HepG2 (cell line): ENCODE measurements around the gene PELO. TPM values are rescaled to one million over a fixed set of nuclear protein-coding genes. Genes with fewer than 3 reads are reported as not detected.
A peak's percentile ranks its signal among the peaks of the same experiment; 100 is the strongest.

ENCODE experiments used
- BRCA1 ChIP-seq: sonication (generic); formaldehyde crosslinking; IDR thresholded peaks from 2 replicates; pipeline ENCODE4 v1.4.0; 2020; ENCODE audit warnings: missing genetic modification reagents
- CEBPG ChIP-seq: IDR thresholded peaks from 2 replicates; pipeline ENCODE4 v1.6.1; 2016
- FOXO1 ChIP-seq: sonication (generic); formaldehyde crosslinking; IDR thresholded peaks from 2 replicates; pipeline ENCODE4 v1.4.0; 2020; ENCODE audit warnings: missing genetic modification reagents
- HIVEP1 ChIP-seq: sonication (generic); formaldehyde crosslinking; IDR thresholded peaks from 2 replicates; pipeline ENCODE4 v1.4.0; 2020; ENCODE audit warnings: mild to moderate bottlenecking, missing genetic modification reagents
- HNRNPLL ChIP-seq: fragments of 200-400 bp; formaldehyde crosslinking; IDR thresholded peaks from 2 replicates; pipeline ENCODE4 v1.6.1; 2017; ENCODE audit warnings: mild to moderate bottlenecking, low read depth, low read length; ENCODE audit not compliant: poor library complexity, severe bottlenecking
- LCORL ChIP-seq, 2 experiments: fragments of 450-650 bp in 1 of 2; sonication (generic) in 1 of 2; formaldehyde crosslinking in 1 of 2; IDR thresholded peaks; 2 replicates each; pipeline versions ENCODE4 v1.5.0 to v1.6.1; 2017 to 2020; ENCODE audit warnings: antibody characterized with exemption in 1 of 2, missing genetic modification reagents in 1 of 2
- MIER3 ChIP-seq: IDR thresholded peaks from 2 replicates; pipeline ENCODE4 v1.6.1; 2016; ENCODE audit warnings: missing compliant biosample characterization, borderline replicate concordance
- PITX1 ChIP-seq: sonication (generic); formaldehyde crosslinking; IDR thresholded peaks from 2 replicates; pipeline ENCODE4 v1.5.1; 2020; ENCODE audit warnings: mild to moderate bottlenecking, missing genetic modification reagents
- ZBTB7A ChIP-seq: sonication (generic); formaldehyde crosslinking; IDR thresholded peaks from 2 replicates; pipeline ENCODE4 v1.8.0; 2022; ENCODE audit warnings: mild to moderate bottlenecking, missing genetic modification reagents
- ZMYM4 ChIP-seq: sonication (generic); formaldehyde crosslinking; IDR thresholded peaks from 2 replicates; pipeline ENCODE4 v1.8.1; 2023; ENCODE audit warnings: mild to moderate bottlenecking, missing genetic modification reagents
- ZNF543 ChIP-seq: sonication (generic); formaldehyde crosslinking; IDR thresholded peaks from 2 replicates; pipeline ENCODE4 v1.4.0; 2020; ENCODE audit warnings: mild to moderate bottlenecking, missing genetic modification reagents
- ZNF724P ChIP-seq: sonication (generic); formaldehyde crosslinking; IDR thresholded peaks from 2 replicates; pipeline ENCODE4 v1.8.0; 2022; ENCODE audit warnings: missing genetic modification reagents, borderline replicate concordance
- ZNF792 ChIP-seq: IDR thresholded peaks from 2 replicates; pipeline ENCODE4 v1.6.1; 2016
- polyA plus RNA-seq, 8 experiments: library from polyadenylated mRNA; depleted of rRNA in 3 of 8; stranded (reverse) in 7 of 8; unstranded in 1 of 8; fragments of >200 nt; fragmentation: Illumina TruSeq in 4 of 8; extraction: Trizol in 4 of 8; gene quantifications; 2 replicates each; pipeline versions ENCODE4 v1.2.1 to v1.2.3, GENCODE V29; 2011 to 2016; ENCODE audit warnings: low read depth in 4 of 8, missing spikeins in 1 of 8, mixed read lengths in 1 of 8; ENCODE audit not compliant: insufficient read depth in 1 of 8
- total RNA-seq, 5 experiments: library from RNA; depleted of rRNA; stranded (reverse); fragments of >200 nt; fragmentation: Illumina TruSeq; extraction: Trizol; gene quantifications; 2 replicates each; pipeline ENCODE4 v1.2.3, GENCODE V29; 2016; ENCODE audit warnings: low read depth in 1 of 5
- TF ChIP-seq, protein P1 (sequence below): sonication (generic); formaldehyde crosslinking; IDR thresholded peaks from 2 replicates; pipeline ENCODE4 v1.4.0; 2020; ENCODE audit warnings: missing genetic modification reagents
- TF ChIP-seq, protein P2 (sequence below): sonication (generic); formaldehyde crosslinking; IDR thresholded peaks from 2 replicates; pipeline ENCODE4 v1.8.1; 2023; ENCODE audit warnings: mild to moderate bottlenecking, missing genetic modification reagents
- TF ChIP-seq, protein P3 (sequence below): sonication (generic); formaldehyde crosslinking; IDR thresholded peaks from 2 replicates; pipeline ENCODE4 v1.5.1; 2020; ENCODE audit warnings: mild to moderate bottlenecking, missing genetic modification reagents

The PELO gene
- total and polyA plus RNA-seq, 2 of the 13 experiments (the other 11 are each of a cell fraction or from before 2014, with no cell fraction given) = 19.0 to 23.9 TPM

DNA sequence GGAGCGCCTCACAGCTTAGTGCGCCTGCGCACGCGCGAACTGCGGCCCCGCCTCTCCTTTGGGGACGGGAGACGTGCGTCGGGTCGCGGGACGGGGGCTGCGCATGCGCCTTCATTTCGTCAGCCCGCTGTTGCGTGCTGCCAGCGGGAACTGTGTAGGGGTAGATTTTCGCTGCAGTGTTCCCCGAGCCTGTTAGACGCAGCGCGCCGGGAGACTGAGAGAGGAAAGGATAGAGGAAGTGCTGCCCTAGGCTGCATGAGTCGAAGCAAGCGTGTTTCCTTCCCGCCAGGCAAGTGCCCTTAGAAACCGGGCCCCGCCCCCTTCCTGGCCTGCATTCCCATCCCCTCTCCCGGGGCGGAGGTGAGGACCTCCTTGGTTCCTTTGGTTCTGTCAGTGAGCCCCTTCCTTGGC lies 12.3 kb downstream of the PELO start (continued):
- TF ChIP-seq, protein P1, sequence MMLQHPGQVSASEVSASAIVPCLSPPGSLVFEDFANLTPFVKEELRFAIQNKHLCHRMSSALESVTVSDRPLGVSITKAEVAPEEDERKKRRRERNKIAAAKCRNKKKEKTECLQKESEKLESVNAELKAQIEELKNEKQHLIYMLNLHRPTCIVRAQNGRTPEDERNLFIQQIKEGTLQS (CRISPR knock-in tag) = peak; percentile 55; the same call in 1 of the 2 replicates
- TF ChIP-seq PITX1 (CRISPR knock-in tag) = no peak; the same call in 1 of the 2 replicates
- peak; percentile 52 for TF ChIP-seq HNRNPLL
- TF ChIP-seq ZNF724P = peak; percentile 80
- TF ChIP-seq, protein P2, sequence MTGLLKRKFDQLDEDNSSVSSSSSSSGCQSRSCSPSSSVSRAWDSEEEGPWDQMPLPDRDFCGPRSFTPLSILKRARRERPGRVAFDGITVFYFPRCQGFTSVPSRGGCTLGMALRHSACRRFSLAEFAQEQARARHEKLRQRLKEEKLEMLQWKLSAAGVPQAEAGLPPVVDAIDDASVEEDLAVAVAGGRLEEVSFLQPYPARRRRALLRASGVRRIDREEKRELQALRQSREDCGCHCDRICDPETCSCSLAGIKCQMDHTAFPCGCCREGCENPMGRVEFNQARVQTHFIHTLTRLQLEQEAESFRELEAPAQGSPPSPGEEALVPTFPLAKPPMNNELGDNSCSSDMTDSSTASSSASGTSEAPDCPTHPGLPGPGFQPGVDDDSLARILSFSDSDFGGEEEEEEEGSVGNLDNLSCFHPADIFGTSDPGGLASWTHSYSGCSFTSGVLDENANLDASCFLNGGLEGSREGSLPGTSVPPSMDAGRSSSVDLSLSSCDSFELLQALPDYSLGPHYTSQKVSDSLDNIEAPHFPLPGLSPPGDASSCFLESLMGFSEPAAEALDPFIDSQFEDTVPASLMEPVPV (CRISPR knock-in tag) = 0 out of 2 replicates have a peak, but pooled peaks have one; percentile 22
- TF ChIP-seq ZBTB7A (CRISPR knock-in tag) = no peak
- no peak for TF ChIP-seq HIVEP1 (CRISPR knock-in tag)
- TF ChIP-seq ZMYM4 = peak; percentile 55
- peak; percentile 24; the same call in 1 of the 2 replicates for TF ChIP-seq MIER3 (CRISPR knock-in tag)
- TF ChIP-seq BRCA1 = no peak
- TF ChIP-seq, protein P3, sequence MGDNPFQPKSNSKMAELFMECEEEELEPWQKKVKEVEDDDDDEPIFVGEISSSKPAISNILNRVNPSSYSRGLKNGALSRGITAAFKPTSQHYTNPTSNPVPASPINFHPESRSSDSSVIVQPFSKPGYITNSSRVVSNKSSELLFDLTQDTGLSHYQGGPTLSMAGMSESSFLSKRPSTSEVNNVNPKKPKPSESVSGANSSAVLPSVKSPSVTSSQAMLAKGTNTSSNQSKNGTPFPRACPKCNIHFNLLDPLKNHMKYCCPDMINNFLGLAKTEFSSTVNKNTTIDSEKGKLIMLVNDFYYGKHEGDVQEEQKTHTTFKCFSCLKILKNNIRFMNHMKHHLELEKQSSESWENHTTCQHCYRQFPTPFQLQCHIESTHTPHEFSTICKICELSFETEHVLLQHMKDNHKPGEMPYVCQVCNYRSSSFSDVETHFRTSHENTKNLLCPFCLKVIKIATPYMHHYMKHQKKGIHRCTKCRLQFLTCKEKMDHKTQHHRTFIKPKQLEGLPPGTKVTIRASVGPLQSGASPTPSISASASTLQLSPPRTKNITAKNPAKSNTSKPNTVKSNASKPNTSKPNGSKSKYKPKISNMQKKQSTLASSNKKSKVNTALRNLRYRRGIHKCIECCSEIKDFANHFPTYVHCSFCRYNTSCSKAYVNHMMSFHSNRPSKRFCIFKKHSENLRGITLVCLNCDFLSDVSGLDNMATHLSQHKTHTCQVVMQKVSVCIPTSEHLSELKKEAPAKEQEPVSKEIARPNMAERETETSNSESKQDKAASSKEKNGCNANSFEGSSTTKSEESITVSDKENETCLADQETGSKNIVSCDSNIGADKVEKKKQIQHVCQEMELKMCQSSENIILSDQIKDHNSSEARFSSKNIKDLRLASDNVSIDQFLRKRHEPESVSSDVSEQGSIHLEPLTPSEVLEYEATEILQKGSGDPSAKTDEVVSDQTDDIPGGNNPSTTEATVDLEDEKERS (CRISPR knock-in tag) = no peak
- peak; percentile 23; the same call in 1 of the 2 replicates for TF ChIP-seq ZNF543 (CRISPR knock-in tag)
- TF ChIP-seq FOXO1 (CRISPR knock-in tag) = peak; percentile 55; the same call in 1 of the 2 replicates
- TF ChIP-seq CEBPG (CRISPR knock-in tag) = peak; percentile 76
- 0 out of 2 replicates have a peak, but pooled peaks have one; percentile 29 for TF ChIP-seq ZNF792 (CRISPR knock-in tag)
- TF ChIP-seq LCORL (IDR thresholded peaks at IDR 0.05) = no peak
- TF ChIP-seq LCORL (CRISPR knock-in tag; IDR thresholded peaks at IDR 0.05) = peak; percentile 3; the same call in 1 of the 2 replicates
